ENCODE measurements around the gene KCNC3. TPM values are rescaled to one million over a fixed set of nuclear protein-coding genes. Genes with fewer than 3 reads are reported as not detected.

The KCNC3 gene
- total and polyA plus RNA-seq, 10 of the 15 experiments (the other 5 are each of a cell fraction or from before 2014, with no cell fraction given): 0.08 to 3.8 (median 0.44) TPM; not detected in 2

DNA sequence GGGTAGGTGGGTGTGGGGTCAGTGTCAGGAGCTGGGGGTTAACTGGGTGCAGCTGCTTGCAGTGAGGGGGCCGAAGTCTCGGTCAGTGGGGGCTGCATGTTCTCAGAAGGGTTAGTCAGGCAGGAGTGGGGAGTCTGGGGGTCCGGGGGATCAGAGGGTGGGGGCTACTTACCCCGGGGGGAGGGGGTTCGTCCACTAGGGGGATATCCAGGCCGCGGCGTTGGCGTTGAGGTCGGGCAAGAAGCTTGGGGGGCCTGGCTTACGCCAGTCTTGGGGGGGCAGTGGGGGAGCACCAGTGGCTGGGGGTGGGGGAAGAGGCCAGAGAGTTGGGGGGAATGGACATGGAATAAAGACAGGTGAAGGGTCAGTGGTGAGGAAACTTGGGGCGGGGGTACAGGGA lies 9.1 kb downstream of the KCNC3 start:
- in situ Hi-C loops (cut with MboI): no loop called here
- Histone ChIP-seq H3K27me3 (replicated peaks in 1 of 2; ENCODE audit: control insufficient read depth in 2 of 2, insufficient read depth in 2 of 2, low read length in 1 of 2) (peaks cover 0 to under 1% of the 10 kb centered on the region in 2 experiments; a peak in 1 of 4 replicates), H3K4me2 (ENCODE audit: control insufficient read depth, insufficient read depth) (no peak overlapping the region), H3K36me3 (ENCODE audit: control insufficient read depth in 2 of 2, insufficient read depth in 2 of 2, low read length in 1 of 2) (no peaks in the 10 kb centered on the region), H2AFZ (ENCODE audit: control insufficient read depth, low read depth, low read length) (no peak overlapping the region), H3K9me3 (replicated peaks; ENCODE audit: control insufficient read depth, insufficient read depth, low read length) (no peaks in the 10 kb centered on the region; the same call in 2 of the 3 replicates), H3K9ac (ENCODE audit: control insufficient read depth, insufficient read depth, low read length) (no peak overlapping the region), H3K79me2 (ENCODE audit: control insufficient read depth, insufficient read depth, low read length) (no peaks in the 10 kb centered on the region), H3K4me1 (ENCODE audit: control insufficient read depth, insufficient read depth, low read length) (no peaks in the 10 kb centered on the region), H3K4me3 (no peak overlapping the region), H3K27ac (ENCODE audit: control insufficient read depth, insufficient read depth) (no peak overlapping the region), H4K20me1 (ENCODE audit: control insufficient read depth, insufficient read depth) (peaks cover 1% of the 10 kb centered on the region; the same call in 1 of the 2 replicates)
- CTCF ChIA-PET: no interaction called here
- intact Hi-C loops (cut with micrococcal nuclease; ENCODE audit: unreplicated experiment): no loop called here
- no peak for DNase-seq (ENCODE audit: low read depth, low spot score)
- RAD21 ChIA-PET (ENCODE audit: unreplicated experiment): no interaction called here
- SMC1A ChIA-PET (ENCODE audit: uncharacterized antibody, unreplicated experiment): no interaction called here
- WGBS (ENCODE audit: insufficient coverage, insufficient replicate concordance, low lambda C conversion rate, missing lambda C conversion rate): no CpG with 5 or more reads among the region's 12 CpGs
- no TSS peak for BruUV-seq (replicated peaks)
- TF ChIP-seq KAT2A (conservative IDR thresholded peaks at IDR 0.05; ENCODE audit: control insufficient read depth, low read depth, low read length): no peak
- TF ChIP-seq BCLAF1 (IDR thresholded peaks at IDR 0.05): no peak
- TF ChIP-seq USF2 (IDR thresholded peaks at IDR 0.05; ENCODE audit: borderline replicate concordance, low read depth, low read length): no peak
- no peak for TF ChIP-seq BMI1 (IDR thresholded peaks at IDR 0.05; ENCODE audit: borderline replicate concordance)
- no peak for TF ChIP-seq TCF12 (IDR thresholded peaks at IDR 0.05; ENCODE audit: low read depth, low read length)
- TF ChIP-seq, protein P1, sequence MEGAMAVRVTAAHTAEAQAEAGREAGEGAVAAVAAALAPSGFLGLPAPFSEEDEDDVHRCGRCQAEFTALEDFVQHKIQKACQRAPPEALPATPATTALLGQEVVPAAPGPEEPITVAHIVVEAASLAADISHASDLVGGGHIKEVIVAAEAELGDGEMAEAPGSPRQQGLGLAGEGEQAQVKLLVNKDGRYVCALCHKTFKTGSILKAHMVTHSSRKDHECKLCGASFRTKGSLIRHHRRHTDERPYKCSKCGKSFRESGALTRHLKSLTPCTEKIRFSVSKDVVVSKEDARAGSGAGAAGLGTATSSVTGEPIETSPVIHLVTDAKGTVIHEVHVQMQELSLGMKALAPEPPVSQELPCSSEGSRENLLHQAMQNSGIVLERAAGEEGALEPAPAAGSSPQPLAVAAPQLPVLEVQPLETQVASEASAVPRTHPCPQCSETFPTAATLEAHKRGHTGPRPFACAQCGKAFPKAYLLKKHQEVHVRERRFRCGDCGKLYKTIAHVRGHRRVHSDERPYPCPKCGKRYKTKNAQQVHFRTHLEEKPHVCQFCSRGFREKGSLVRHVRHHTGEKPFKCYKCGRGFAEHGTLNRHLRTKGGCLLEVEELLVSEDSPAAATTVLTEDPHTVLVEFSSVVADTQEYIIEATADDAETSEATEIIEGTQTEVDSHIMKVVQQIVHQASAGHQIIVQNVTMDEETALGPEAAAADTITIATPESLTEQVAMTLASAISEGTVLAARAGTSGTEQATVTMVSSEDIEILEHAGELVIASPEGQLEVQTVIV (IDR thresholded peaks at IDR 0.05; ENCODE audit: borderline replicate concordance, partially characterized antibody): no peak
- no peak for TF ChIP-seq SIN3A (IDR thresholded peaks at IDR 0.05; ENCODE audit: low read depth, low read length)
- no peak for TF ChIP-seq ZSCAN29 (IDR thresholded peaks at IDR 0.05)
- TF ChIP-seq ATF2 (IDR thresholded peaks at IDR 0.05; ENCODE audit: low read length): no peak
- no peak for TF ChIP-seq SREBF2 (IDR thresholded peaks at IDR 0.05; ENCODE audit: low read length)
- no peak for TF ChIP-seq MTA3 (IDR thresholded peaks at IDR 0.05; ENCODE audit: borderline replicate concordance, low read length)
- no peak for TF ChIP-seq KDM1A (IDR thresholded peaks at IDR 0.05; ENCODE audit: borderline replicate concordance)
- no peak for TF ChIP-seq ZNF384 (IDR thresholded peaks at IDR 0.05; ENCODE audit: borderline replicate concordance, low read depth, low read length)
- no peak for TF ChIP-seq RUNX3 (IDR thresholded peaks at IDR 0.05; ENCODE audit: low read length)
- POLR2A ChIA-PET: no interaction called here
- ATAC-seq: no peak
- no peak for FAIRE-seq
